Left lung (tissue), 10 donors: Measurements from ENCODE around the gene EVI2B. TPM values are rescaled to one million over a fixed set of nuclear protein-coding genes. Genes with fewer than 3 reads are reported as not detected.
A peak's percentile ranks its signal among the peaks of the same experiment; 100 is the strongest.

Experiments
- ATAC-seq: fragments of 200-7000 bp; cut with Tn5 transposase; one replicate; pipeline ENCODE4 v1.9.1; 2020; ENCODE audit warnings: moderate library complexity
- DNase-seq, 4 donors: peaks; one replicate each; pipeline ENCODE4 v3.0.0-alpha.2; 2013 to 2020
- H3K27ac ChIP-seq, 2 donors: fragments of 200-600 bp; sonication (generic) in 1 of 2; one replicate each; pipeline versions ENCODE4 v1.5.0 to v1.8.0; 2020 to 2021
- H3K27me3 ChIP-seq, 2 donors: fragments of 200-600 bp; sonication (generic) in 1 of 2; one replicate each; pipeline versions ENCODE4 v1.5.0 to v1.8.0; 2020 to 2021
- H3K36me3 ChIP-seq, 2 donors: fragments of 200-600 bp; sonication (generic) in 1 of 2; one replicate each; pipeline versions ENCODE4 v1.5.0 to v1.8.0; 2020 to 2021
- H3K4me1 ChIP-seq, 2 donors: fragments of 200-600 bp; one replicate each; pipeline ENCODE4 v1.8.0; 2021
- H3K4me3 ChIP-seq, 2 donors: fragments of 200-600 bp; sonication (generic) in 1 of 2; one replicate each; pipeline versions ENCODE4 v1.5.0 to v1.8.0; 2020 to 2021; ENCODE audit warnings: mild to moderate bottlenecking in 1 of 2
- H3K9me3 ChIP-seq, 2 donors: fragments of 200-600 bp; sonication (generic) in 1 of 2; one replicate each; pipeline versions ENCODE4 v1.5.0 to v1.8.0; 2020 to 2021
- intact Hi-C, 2 donors: fragments of 100-400 bp; cut with DNase I; formaldehyde crosslinking; loops; one replicate each; pipeline versions ENCODE4 v1.11.2 to v1.14.2; 2022
- polyA plus RNA-seq, 6 donors: library from polyadenylated mRNA; unstranded; fragments of 120-200 nt; gene quantifications; one replicate each; pipeline ENCODE4 v1.2.1, GENCODE V29; 2013; ENCODE audit not compliant: insufficient read length in 6 of 6
- total RNA-seq, 2 donors: library from RNA; stranded (reverse); fragmentation: NEBNext Ultra II Directional; extraction: Animal tissue kit (Norgen Biotek cat#: 25700); gene quantifications; one replicate each; pipeline ENCODE4 v1.2.1, GENCODE V29; 2021
- TF ChIP-seq, protein P1 (sequence below), 2 donors: fragments of 200-600 bp; sonication (generic) in 1 of 2; IDR thresholded peaks; one replicate each; pipeline versions ENCODE4 v1.5.0 to v1.8.0; 2021; ENCODE audit warnings: antibody characterized with exemption in 2 of 2
- donor health status: DM: no; HTN: yes; CAD: no.
- donor health status: DM: no; HTN: no; CAD: no.

The EVI2B gene
- total and polyA plus RNA-seq, 8 donors = 2.2 to 80.4 (median 2.9) TPM

DNA sequence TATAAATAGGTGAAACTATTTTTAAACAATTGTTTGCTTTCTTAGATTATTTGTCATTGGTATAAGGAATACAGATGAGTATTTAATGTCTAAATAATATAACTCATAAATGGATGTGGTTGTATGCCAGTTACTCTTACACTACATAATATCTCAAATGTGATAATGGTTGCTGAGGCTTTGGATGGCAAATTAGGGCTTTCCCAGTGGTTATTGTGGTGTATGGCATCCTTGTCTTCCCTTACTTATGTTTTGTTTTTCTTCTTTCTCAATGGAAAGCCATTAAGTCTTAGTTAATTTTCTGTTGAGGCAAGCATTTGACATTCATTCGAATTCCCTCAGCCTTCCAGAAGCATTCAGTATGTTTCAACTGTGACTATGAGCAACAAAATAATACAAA, 27.3 kb downstream of the EVI2B start:
- no peak overlapping the region for H3K27ac ChIP-seq
- no peak for DNase-seq
- H3K9me3 ChIP-seq = no peaks in the 10 kb centered on the region
- ATAC-seq = no peak
- no peaks in the 10 kb centered on the region for H3K27me3 ChIP-seq
- no peaks in the 10 kb centered on the region for H3K4me1 ChIP-seq
- peaks cover 0 to 6% of the 10 kb centered on the region in 2 donors for H3K36me3 ChIP-seq
- intact Hi-C loops = no loop called here
- TF ChIP-seq, protein P1, sequence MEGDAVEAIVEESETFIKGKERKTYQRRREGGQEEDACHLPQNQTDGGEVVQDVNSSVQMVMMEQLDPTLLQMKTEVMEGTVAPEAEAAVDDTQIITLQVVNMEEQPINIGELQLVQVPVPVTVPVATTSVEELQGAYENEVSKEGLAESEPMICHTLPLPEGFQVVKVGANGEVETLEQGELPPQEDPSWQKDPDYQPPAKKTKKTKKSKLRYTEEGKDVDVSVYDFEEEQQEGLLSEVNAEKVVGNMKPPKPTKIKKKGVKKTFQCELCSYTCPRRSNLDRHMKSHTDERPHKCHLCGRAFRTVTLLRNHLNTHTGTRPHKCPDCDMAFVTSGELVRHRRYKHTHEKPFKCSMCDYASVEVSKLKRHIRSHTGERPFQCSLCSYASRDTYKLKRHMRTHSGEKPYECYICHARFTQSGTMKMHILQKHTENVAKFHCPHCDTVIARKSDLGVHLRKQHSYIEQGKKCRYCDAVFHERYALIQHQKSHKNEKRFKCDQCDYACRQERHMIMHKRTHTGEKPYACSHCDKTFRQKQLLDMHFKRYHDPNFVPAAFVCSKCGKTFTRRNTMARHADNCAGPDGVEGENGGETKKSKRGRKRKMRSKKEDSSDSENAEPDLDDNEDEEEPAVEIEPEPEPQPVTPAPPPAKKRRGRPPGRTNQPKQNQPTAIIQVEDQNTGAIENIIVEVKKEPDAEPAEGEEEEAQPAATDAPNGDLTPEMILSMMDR (IDR thresholded peaks at IDR 0.05) = no peak
- H3K4me3 ChIP-seq = no peak overlapping the region

DNA sequence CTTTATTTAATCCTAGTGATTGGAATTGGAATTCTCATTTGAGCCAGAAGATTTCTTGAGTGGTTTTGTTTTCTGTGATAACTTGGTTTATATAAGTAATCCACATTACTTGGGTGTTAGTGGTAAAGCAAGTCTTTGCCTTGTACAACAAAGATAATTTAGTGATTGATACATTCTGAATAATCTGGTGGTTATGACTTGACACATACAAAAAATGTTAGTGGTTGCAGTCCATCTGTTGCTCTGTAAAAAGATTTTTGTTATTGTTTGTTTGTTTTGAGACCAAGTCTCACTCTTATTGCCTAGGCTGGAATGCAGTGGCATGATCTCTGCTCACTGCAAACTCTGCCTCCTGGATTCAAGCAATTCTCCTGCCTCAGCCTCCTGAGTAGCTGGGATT, 30.0 kb downstream of the EVI2B start:
- Histone ChIP-seq H3K36me3 (peaks cover 0 to 6% of the 10 kb centered on the region in 2 donors), H3K27me3 (no peaks in the 10 kb centered on the region), H3K4me1 (no peaks in the 10 kb centered on the region), H3K4me3 (no peak overlapping the region), H3K27ac (no peak overlapping the region), H3K9me3 (no peaks in the 10 kb centered on the region)
- TF ChIP-seq, protein P1 (IDR thresholded peaks at IDR 0.05) = no peak
- ATAC-seq = no peak
- intact Hi-C loops = no loop called here
- no peak for DNase-seq

GRCh38 chr17:31281061-31281460, 32.8 kb downstream of the EVI2B start:
- DNase-seq (no peak), ATAC-seq (no peak)
- no peaks in the 10 kb centered on the region for H3K9me3 ChIP-seq
- intact Hi-C loops = no loop called here
- H3K4me1 ChIP-seq = no peaks in the 10 kb centered on the region
- H3K27me3 ChIP-seq = no peaks in the 10 kb centered on the region
- H3K36me3 ChIP-seq = peaks cover 0 to 11% of the 10 kb centered on the region in 2 donors
- H3K27ac ChIP-seq = no peak overlapping the region
- H3K4me3 ChIP-seq = no peak overlapping the region
- TF ChIP-seq, protein P1 (IDR thresholded peaks at IDR 0.05) = no peak

DNA sequence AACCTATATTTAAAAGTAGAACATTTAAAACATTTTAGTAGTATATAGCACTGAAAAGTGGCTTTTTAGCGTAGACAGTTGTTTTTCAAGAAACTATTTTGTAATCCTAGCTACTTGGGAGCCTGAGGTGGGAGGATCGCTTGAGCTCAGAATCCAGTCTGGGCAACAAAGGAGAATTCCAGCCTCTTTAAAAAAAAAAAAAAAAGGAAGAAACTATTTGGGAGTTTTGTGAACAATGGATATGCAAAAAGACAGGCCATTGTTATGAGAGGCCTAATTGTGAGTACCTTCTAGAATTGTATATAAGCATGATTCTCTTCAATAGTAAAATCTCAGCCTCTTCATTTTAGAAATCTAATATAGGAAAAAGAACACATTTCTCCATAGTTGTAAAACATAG, 34.5 kb downstream of the EVI2B start:
- DNase-seq (no peak), ATAC-seq (no peak)
- intact Hi-C loops = no loop called here
- Histone ChIP-seq H3K4me3 (no peak overlapping the region), H3K4me1 (peaks cover 5 to 13% of the 10 kb centered on the region in 2 donors), H3K27me3 (no peaks in the 10 kb centered on the region), H3K9me3 (no peaks in the 10 kb centered on the region), H3K36me3 (peaks cover 0 to 8% of the 10 kb centered on the region in 2 donors), H3K27ac (no peak overlapping the region)
- TF ChIP-seq, protein P1 (IDR thresholded peaks at IDR 0.05) = no peak

DNA sequence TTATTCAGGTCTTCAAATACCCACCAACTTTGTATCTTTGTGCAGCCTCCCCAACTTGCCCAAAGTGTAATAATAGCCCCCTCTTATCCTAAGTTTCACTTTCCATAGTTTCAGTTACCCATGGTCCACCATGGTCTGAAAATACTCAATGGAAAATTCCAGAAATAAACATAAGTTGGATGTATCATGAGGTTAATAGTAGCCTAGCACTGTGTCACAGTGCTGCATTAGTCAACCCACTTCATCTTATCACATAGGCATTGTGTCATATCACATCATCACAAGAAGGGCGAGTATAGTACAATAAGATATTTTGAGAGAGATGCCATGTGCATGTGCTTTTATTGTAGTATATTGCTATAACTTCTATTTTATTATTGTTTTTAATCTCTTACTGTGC, 38.7 kb downstream of the EVI2B start:
- Histone ChIP-seq H3K36me3 (peaks cover 0 to 7% of the 10 kb centered on the region in 2 donors), H3K9me3 (no peaks in the 10 kb centered on the region), H3K4me1 (peaks cover 11 to 28% of the 10 kb centered on the region in 2 donors), H3K4me3 (no peak overlapping the region), H3K27ac (peak overlapping the region in 1 of 2 donors; percentile 77), H3K27me3 (no peaks in the 10 kb centered on the region)
- no peak for DNase-seq
- intact Hi-C loops = no loop called here
- TF ChIP-seq, protein P1 (IDR thresholded peaks at IDR 0.05) = no peak
- peak; percentile 14 for ATAC-seq
